ENCODE results near the gene SHMT2. TPM values are rescaled to one million over a fixed set of nuclear protein-coding genes. Genes with fewer than 3 reads are reported as not detected.

Gene SHMT2
- total and polyA plus RNA-seq, 2 of the 13 experiments (the other 11 are each of a cell fraction or from before 2014, with no cell fraction given): 181 to 393 TPM

DNA sequence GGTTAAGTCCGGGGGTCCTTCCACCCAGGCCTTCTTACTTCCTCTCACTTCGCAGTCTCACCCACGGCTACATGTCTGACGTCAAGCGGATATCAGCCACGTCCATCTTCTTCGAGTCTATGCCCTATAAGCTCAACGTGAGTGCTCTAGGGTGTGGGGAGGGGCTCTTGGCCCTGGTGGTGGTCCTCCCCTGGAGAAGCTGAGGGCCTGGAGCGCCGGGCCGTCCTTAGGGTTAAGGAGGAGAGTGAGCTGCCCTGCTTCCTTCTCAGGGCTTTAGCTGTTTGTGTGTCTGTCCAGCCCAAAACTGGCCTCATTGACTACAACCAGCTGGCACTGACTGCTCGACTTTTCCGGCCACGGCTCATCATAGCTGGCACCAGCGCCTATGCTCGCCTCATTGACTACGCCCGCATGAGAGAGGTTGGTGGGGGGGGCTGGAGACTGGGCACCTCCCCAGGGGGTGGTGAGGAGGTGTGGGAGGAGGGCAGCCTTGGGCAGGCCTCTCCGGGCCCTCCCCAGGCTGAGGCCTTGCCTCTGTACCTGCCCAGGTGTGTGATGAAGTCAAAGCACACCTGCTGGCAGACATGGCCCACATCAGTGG, 2.7 kb downstream of the SHMT2 start:
- in situ Hi-C loops (cut with HindIII; ENCODE audit: extremely low pct_ligation_motif_present, low pct_unique_long_range_greater_than_20kb): no loop called here
- CTCF ChIA-PET (ENCODE audit: low intra/inter-chr PET ratio, low total read pairs): no interaction called here
- no TSS peak for BruUV-seq (replicated peaks)
- TF ChIP-seq RXRA (CRISPR knock-in tag; IDR thresholded peaks at IDR 0.05): no peak
- 0 out of 2 replicates have a peak, but pooled peaks have one; percentile 54 for TF ChIP-seq HNRNPL (IDR thresholded peaks at IDR 0.05; ENCODE audit: low read depth, low read length)
- TF ChIP-seq, protein P1, sequence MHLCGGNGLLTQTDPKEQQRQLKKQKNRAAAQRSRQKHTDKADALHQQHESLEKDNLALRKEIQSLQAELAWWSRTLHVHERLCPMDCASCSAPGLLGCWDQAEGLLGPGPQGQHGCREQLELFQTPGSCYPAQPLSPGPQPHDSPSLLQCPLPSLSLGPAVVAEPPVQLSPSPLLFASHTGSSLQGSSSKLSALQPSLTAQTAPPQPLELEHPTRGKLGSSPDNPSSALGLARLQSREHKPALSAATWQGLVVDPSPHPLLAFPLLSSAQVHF (CRISPR knock-in tag; IDR thresholded peaks at IDR 0.05): no peak
- TF ChIP-seq ZNF605 (CRISPR knock-in tag; IDR thresholded peaks at IDR 0.05): 0 out of 2 replicates have a peak, but pooled peaks have one; percentile 18
- TF ChIP-seq RBFOX2 (IDR thresholded peaks at IDR 0.05; ENCODE audit: low read depth, low read length): peak; percentile 75
- TF ChIP-seq, protein P2, sequence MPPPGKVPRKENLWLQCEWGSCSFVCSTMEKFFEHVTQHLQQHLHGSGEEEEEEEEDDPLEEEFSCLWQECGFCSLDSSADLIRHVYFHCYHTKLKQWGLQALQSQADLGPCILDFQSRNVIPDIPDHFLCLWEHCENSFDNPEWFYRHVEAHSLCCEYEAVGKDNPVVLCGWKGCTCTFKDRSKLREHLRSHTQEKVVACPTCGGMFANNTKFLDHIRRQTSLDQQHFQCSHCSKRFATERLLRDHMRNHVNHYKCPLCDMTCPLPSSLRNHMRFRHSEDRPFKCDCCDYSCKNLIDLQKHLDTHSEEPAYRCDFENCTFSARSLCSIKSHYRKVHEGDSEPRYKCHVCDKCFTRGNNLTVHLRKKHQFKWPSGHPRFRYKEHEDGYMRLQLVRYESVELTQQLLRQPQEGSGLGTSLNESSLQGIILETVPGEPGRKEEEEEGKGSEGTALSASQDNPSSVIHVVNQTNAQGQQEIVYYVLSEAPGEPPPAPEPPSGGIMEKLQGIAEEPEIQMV (CRISPR knock-in tag; IDR thresholded peaks at IDR 0.05; ENCODE audit: low read depth): no peak
- TF ChIP-seq, protein P3, sequence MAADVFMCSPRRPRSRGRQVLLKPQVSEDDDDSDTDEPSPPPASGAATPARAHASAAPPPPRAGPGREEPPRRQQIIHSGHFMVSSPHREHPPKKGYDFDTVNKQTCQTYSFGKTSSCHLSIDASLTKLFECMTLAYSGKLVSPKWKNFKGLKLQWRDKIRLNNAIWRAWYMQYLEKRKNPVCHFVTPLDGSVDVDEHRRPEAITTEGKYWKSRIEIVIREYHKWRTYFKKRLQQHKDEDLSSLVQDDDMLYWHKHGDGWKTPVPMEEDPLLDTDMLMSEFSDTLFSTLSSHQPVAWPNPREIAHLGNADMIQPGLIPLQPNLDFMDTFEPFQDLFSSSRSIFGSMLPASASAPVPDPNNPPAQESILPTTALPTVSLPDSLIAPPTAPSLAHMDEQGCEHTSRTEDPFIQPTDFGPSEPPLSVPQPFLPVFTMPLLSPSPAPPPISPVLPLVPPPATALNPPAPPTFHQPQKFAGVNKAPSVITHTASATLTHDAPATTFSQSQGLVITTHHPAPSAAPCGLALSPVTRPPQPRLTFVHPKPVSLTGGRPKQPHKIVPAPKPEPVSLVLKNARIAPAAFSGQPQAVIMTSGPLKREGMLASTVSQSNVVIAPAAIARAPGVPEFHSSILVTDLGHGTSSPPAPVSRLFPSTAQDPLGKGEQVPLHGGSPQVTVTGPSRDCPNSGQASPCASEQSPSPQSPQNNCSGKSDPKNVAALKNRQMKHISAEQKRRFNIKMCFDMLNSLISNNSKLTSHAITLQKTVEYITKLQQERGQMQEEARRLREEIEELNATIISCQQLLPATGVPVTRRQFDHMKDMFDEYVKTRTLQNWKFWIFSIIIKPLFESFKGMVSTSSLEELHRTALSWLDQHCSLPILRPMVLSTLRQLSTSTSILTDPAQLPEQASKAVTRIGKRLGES (CRISPR knock-in tag; IDR thresholded peaks at IDR 0.05; ENCODE audit: borderline replicate concordance): no peak
- TF ChIP-seq, protein P4, sequence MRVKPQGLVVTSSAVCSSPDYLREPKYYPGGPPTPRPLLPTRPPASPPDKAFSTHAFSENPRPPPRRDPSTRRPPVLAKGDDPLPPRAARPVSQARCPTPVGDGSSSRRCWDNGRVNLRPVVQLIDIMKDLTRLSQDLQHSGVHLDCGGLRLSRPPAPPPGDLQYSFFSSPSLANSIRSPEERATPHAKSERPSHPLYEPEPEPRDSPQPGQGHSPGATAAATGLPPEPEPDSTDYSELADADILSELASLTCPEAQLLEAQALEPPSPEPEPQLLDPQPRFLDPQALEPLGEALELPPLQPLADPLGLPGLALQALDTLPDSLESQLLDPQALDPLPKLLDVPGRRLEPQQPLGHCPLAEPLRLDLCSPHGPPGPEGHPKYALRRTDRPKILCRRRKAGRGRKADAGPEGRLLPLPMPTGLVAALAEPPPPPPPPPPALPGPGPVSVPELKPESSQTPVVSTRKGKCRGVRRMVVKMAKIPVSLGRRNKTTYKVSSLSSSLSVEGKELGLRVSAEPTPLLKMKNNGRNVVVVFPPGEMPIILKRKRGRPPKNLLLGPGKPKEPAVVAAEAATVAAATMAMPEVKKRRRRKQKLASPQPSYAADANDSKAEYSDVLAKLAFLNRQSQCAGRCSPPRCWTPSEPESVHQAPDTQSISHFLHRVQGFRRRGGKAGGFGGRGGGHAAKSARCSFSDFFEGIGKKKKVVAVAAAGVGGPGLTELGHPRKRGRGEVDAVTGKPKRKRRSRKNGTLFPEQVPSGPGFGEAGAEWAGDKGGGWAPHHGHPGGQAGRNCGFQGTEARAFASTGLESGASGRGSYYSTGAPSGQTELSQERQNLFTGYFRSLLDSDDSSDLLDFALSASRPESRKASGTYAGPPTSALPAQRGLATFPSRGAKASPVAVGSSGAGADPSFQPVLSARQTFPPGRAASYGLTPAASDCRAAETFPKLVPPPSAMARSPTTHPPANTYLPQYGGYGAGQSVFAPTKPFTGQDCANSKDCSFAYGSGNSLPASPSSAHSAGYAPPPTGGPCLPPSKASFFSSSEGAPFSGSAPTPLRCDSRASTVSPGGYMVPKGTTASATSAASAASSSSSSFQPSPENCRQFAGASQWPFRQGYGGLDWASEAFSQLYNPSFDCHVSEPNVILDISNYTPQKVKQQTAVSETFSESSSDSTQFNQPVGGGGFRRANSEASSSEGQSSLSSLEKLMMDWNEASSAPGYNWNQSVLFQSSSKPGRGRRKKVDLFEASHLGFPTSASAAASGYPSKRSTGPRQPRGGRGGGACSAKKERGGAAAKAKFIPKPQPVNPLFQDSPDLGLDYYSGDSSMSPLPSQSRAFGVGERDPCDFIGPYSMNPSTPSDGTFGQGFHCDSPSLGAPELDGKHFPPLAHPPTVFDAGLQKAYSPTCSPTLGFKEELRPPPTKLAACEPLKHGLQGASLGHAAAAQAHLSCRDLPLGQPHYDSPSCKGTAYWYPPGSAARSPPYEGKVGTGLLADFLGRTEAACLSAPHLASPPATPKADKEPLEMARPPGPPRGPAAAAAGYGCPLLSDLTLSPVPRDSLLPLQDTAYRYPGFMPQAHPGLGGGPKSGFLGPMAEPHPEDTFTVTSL (CRISPR knock-in tag; IDR thresholded peaks at IDR 0.05; ENCODE audit: borderline replicate concordance): no peak
- peak; percentile 16 for TF ChIP-seq AGO2 (optimal IDR thresholded peaks at IDR 0.05; ENCODE audit: low read depth, low read length)
- TF ChIP-seq RBAK (CRISPR knock-in tag; IDR thresholded peaks at IDR 0.05): no peak
- no peak for TF ChIP-seq MTA3 (CRISPR knock-in tag; IDR thresholded peaks at IDR 0.05)

More for the DNA sequence above, 2.7 kb downstream of the SHMT2 start:
- H3K4me3 ChIP-seq (replicated peaks in 1 of 3; ENCODE audit: insufficient read depth in 1 of 3, low read depth in 2 of 3, low read length in 3 of 3): peak overlapping the region in 1 of 3 experiments; percentile 82; a peak in 1 of 6 replicates
- POLR2A ChIA-PET: no interaction called here
- H3K36me3 ChIP-seq (replicated peaks in 1 of 2; ENCODE audit: control insufficient read depth in 1 of 2, insufficient read depth in 2 of 2, low read length in 2 of 2): peaks cover 20 to 34% of the 10 kb centered on the region in 2 experiments
- H3K27ac ChIP-seq (ENCODE audit: extremely low read length, insufficient read depth, low read length): no peak overlapping the region
- no peak overlapping the region for H2AFZ ChIP-seq (ENCODE audit: low read length)
- peak overlapping the region; percentile 95; the same call in 1 of the 2 replicates for H3K9ac ChIP-seq (ENCODE audit: insufficient read depth, low read depth, low read length)
- peaks cover 33% of the 10 kb centered on the region for H3K79me2 ChIP-seq (ENCODE audit: insufficient read depth, low read length)
- 93% methylated on average over 12 of the region's 19 CpGs for WGBS (ENCODE audit: low lambda C conversion rate)
- ATAC-seq (no peak), DNase-seq (ENCODE audit: low spot score) (no peak), FAIRE-seq (no peak)
- intact Hi-C loops (cut with micrococcal nuclease; ENCODE audit: unreplicated experiment): no loop called here
- H3K4me2 ChIP-seq (ENCODE audit: low read depth, low read length): peak overlapping the region; percentile 97
- peaks cover 74% of the 10 kb centered on the region for H3K4me1 ChIP-seq (ENCODE audit: insufficient read depth, low read length)
- H3K9me3 ChIP-seq (ENCODE audit: low read length): no peaks in the 10 kb centered on the region
- H3K27me3 ChIP-seq (ENCODE audit: control insufficient read depth in 1 of 2, insufficient read depth in 2 of 2, low read length in 2 of 2): peaks cover 0 to 6% of the 10 kb centered on the region in 2 experiments; a peak in 3 of 5 replicates
- peaks cover 12% of the 10 kb centered on the region; the same call in 1 of the 2 replicates for H4K20me1 ChIP-seq (ENCODE audit: insufficient read depth, low read length)

All from HepG2 (cell line).